Ishikawa (cell line): ENCODE results near the gene DOK6.

Experiments
- CEBPB ChIP-seq: IDR thresholded peaks from 2 replicates; pipeline ENCODE4 v1.6.1; 2012
- CREB1 ChIP-seq: IDR thresholded peaks from 2 replicates; pipeline ENCODE4 v1.6.1; 2012; ENCODE audit warnings: low read depth
- EGR1 ChIP-seq: IDR thresholded peaks from 2 replicates; pipeline ENCODE4 v1.6.1; 2012
- EP300 ChIP-seq: IDR thresholded peaks from 2 replicates; pipeline ENCODE4 v1.6.1; 2012; ENCODE audit warnings: borderline replicate concordance
- FOXM1 ChIP-seq: IDR thresholded peaks from 2 replicates; pipeline ENCODE4 v1.6.1; 2012; ENCODE audit warnings: low read depth, borderline replicate concordance
- MAX ChIP-seq: IDR thresholded peaks from 2 replicates; pipeline ENCODE4 v1.6.1; 2012
- NFIC ChIP-seq: IDR thresholded peaks from 2 replicates; pipeline ENCODE4 v1.6.1; 2012
- RAD21 ChIP-seq: IDR thresholded peaks from 2 replicates; pipeline ENCODE4 v1.6.1; 2012; ENCODE audit warnings: low read depth
- REST ChIP-seq: IDR thresholded peaks from 2 replicates; pipeline ENCODE4 v1.6.1; 2012; ENCODE audit warnings: low read depth, mild to moderate bottlenecking
- TAF1 ChIP-seq: IDR thresholded peaks from 2 replicates; pipeline ENCODE4 v1.6.1; 2012; ENCODE audit warnings: low read depth, mild to moderate bottlenecking
- USF1 ChIP-seq: IDR thresholded peaks from 2 replicates; pipeline ENCODE4 v1.6.1; 2012
- YY1 ChIP-seq: IDR thresholded peaks from 2 replicates; pipeline ENCODE4 v1.6.1; 2012; ENCODE audit warnings: low read depth
- ZBTB7A ChIP-seq: IDR thresholded peaks from 2 replicates; pipeline ENCODE4 v1.6.1; 2012; ENCODE audit warnings: low read depth

GRCh38 chr18:69747388-69747787 lies 346.7 kb downstream of the DOK6 start:
- TF ChIP-seq RAD21: no peak
- no peak for TF ChIP-seq FOXM1
- TF ChIP-seq YY1: no peak
- no peak for TF ChIP-seq EP300
- TF ChIP-seq REST: no peak
- TF ChIP-seq CREB1: no peak
- TF ChIP-seq MAX: no peak
- TF ChIP-seq USF1: no peak
- TF ChIP-seq NFIC: no peak
- no peak for TF ChIP-seq CEBPB
- TF ChIP-seq ZBTB7A: no peak
- no peak for TF ChIP-seq TAF1
- TF ChIP-seq EGR1: no peak
